ENCODE results near the gene PSPN. TPM values are rescaled to one million over a fixed set of nuclear protein-coding genes. Genes with fewer than 3 reads are reported as not detected.

PSPN gene
- total RNA-seq, 2 donors from 2014 or later, result 1.9 to 2.7 TPM

DNA sequence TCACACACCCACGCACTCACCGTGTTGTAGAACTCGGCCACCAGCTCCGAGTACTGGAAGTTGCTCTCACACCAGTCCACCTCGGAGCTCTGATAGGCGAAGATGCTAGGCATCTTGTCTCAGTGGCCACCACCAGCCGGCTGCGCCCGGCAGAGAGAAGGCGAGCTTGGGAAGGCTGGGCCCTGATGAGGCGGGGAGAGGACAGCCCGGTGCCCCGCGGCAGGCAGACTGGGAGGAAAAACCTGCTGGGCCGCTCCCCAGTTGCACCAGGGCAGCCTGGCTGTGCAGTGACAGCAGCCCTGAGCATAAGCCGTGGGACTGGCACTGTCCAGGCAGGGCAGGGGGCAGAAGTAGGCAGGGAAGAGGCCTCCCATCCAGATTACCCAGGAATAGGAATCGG, 42.3 kb downstream of the PSPN start, which contains the start of gene ACER1:
TSS of gene ACER1 (minus strand) at position 174 of the 400 bp plus-strand sequence. CDS start at position 113, 61 bp downstream.
- TF ChIP-seq, protein P1, sequence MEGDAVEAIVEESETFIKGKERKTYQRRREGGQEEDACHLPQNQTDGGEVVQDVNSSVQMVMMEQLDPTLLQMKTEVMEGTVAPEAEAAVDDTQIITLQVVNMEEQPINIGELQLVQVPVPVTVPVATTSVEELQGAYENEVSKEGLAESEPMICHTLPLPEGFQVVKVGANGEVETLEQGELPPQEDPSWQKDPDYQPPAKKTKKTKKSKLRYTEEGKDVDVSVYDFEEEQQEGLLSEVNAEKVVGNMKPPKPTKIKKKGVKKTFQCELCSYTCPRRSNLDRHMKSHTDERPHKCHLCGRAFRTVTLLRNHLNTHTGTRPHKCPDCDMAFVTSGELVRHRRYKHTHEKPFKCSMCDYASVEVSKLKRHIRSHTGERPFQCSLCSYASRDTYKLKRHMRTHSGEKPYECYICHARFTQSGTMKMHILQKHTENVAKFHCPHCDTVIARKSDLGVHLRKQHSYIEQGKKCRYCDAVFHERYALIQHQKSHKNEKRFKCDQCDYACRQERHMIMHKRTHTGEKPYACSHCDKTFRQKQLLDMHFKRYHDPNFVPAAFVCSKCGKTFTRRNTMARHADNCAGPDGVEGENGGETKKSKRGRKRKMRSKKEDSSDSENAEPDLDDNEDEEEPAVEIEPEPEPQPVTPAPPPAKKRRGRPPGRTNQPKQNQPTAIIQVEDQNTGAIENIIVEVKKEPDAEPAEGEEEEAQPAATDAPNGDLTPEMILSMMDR (conservative IDR thresholded peaks at IDR 0.05), result no peak
- Histone ChIP-seq H3K9ac (ENCODE audit: extremely low read depth, low read length, poor library complexity, severe bottlenecking) (no peak within 1 kb of the TSS), H3K9me3 (ENCODE audit: control insufficient read depth, low read length) (no peaks in the 10 kb centered on the region), H3K27me3 (ENCODE audit: control insufficient read depth, insufficient read depth, low read length, poor library complexity, severe bottlenecking) (no peaks in the 10 kb centered on the region), H3K36me3 (ENCODE audit: control insufficient read depth, insufficient read depth, low read length) (no peaks in the 10 kb centered on the region), H3K27ac (ENCODE audit: low read depth, low read length) (no peak within 1 kb of the TSS), H3K4me3 (ENCODE audit: low read length) (no peak within 1 kb of the TSS), H3K4me1 (ENCODE audit: control insufficient read depth, insufficient read depth, low read length) (no peaks in the 10 kb centered on the region)
- no peak for DNase-seq
- 85 to 88% methylated on average over 12 to 17 of the region's 17 CpGs for WGBS, 2 experiments (ENCODE audit: insufficient coverage in 1 of 2, insufficient read length in 1 of 2)
- Mint-ChIP-seq H3K27me3 (ENCODE audit: insufficient read depth) (no peaks in the 10 kb centered on the region), H3K27ac (no peak within 1 kb of the TSS), H3K4me1 (no peaks in the 10 kb centered on the region), H3K4me3 (no peak within 1 kb of the TSS), H3K36me3 (ENCODE audit: low read depth) (no peaks in the 10 kb centered on the region), H3K9me3 (peaks cover under 1% of the 10 kb centered on the region)

DNA sequence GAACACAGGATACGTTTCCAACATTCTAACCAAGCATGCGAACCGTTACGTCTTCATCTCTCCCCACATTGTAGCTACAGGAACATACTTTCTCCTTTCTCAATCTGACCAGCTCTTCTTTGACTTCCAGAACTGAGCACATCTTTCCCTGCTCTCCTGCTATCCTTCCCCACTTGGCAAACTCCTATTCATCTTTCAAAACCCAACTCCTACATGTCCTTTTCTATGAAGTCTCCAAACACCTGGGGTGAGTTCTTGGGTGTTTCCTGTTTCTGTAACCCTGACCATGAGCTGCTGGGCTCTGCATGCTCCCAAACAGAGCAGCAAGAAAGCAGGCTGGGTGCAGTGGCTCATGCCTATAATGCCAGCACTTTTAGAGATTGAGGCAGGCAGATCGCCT, 48.9 kb downstream of the PSPN start:
- H3K4me3 Mint-ChIP-seq, result no peak overlapping the region
- WGBS, 2 experiments (ENCODE audit: insufficient coverage in 1 of 2, insufficient read length in 1 of 2), result 90 to 92% methylated on average over 4 to 5 of the region's 5 CpGs
- no peak for DNase-seq
- Histone ChIP-seq H3K4me3 (ENCODE audit: low read length) (no peak overlapping the region), H3K27ac (ENCODE audit: low read depth, low read length) (no peak overlapping the region), H3K4me1 (ENCODE audit: control insufficient read depth, insufficient read depth, low read length) (no peaks in the 10 kb centered on the region), H3K27me3 (ENCODE audit: control insufficient read depth, insufficient read depth, low read length, poor library complexity, severe bottlenecking) (no peaks in the 10 kb centered on the region), H3K36me3 (ENCODE audit: control insufficient read depth, insufficient read depth, low read length) (no peaks in the 10 kb centered on the region), H3K9ac (ENCODE audit: extremely low read depth, low read length, poor library complexity, severe bottlenecking) (no peak overlapping the region), H3K9me3 (ENCODE audit: control insufficient read depth, low read length) (no peaks in the 10 kb centered on the region)
- H3K27ac Mint-ChIP-seq, result no peak overlapping the region
- peaks cover 12% of the 10 kb centered on the region for H3K9me3 Mint-ChIP-seq
- peaks cover 11% of the 10 kb centered on the region for H3K27me3 Mint-ChIP-seq (ENCODE audit: insufficient read depth)
- H3K4me1 Mint-ChIP-seq, result no peaks in the 10 kb centered on the region
- TF ChIP-seq, protein P1 (conservative IDR thresholded peaks at IDR 0.05), result no peak
- no peaks in the 10 kb centered on the region for H3K36me3 Mint-ChIP-seq (ENCODE audit: low read depth)

DNA sequence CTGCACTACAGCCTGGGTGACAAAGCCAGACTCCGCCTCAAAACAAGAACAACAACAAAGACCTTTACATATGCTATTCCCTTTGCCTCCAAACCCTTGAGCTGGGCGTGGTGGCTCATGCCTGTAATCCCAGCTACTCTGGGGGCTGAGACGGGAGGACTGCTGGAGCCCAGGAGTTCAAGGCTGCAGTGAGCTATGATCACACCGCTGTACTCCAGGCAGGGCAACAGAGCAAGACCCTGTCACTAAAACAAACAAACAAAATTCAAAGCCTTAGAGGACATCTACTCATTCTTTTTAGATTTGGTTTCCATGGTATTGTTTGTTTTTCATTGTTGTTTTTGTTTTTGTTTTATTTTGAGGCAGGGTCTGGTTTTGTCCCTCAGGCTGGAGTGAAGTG, 50.1 kb downstream of the PSPN start:
- no peak overlapping the region for H3K4me3 ChIP-seq (ENCODE audit: low read length)
- no peaks in the 10 kb centered on the region for H3K9me3 ChIP-seq (ENCODE audit: control insufficient read depth, low read length)
- H3K4me1 Mint-ChIP-seq, result no peaks in the 10 kb centered on the region
- no peaks in the 10 kb centered on the region for H3K36me3 Mint-ChIP-seq (ENCODE audit: low read depth)
- peaks cover 11% of the 10 kb centered on the region for H3K27me3 Mint-ChIP-seq (ENCODE audit: insufficient read depth)
- no peaks in the 10 kb centered on the region for H3K36me3 ChIP-seq (ENCODE audit: control insufficient read depth, insufficient read depth, low read length)
- no peak overlapping the region for H3K9ac ChIP-seq (ENCODE audit: extremely low read depth, low read length, poor library complexity, severe bottlenecking)
- H3K27ac ChIP-seq (ENCODE audit: low read depth, low read length), result no peak overlapping the region
- DNase-seq, result no peak
- 67 to 79% methylated on average over 1 to 4 of the region's 4 CpGs for WGBS, 2 experiments (ENCODE audit: insufficient coverage in 1 of 2, insufficient read length in 1 of 2)
- H3K4me1 ChIP-seq (ENCODE audit: control insufficient read depth, insufficient read depth, low read length), result no peaks in the 10 kb centered on the region
- H3K27ac Mint-ChIP-seq, result no peak overlapping the region
- no peaks in the 10 kb centered on the region for H3K27me3 ChIP-seq (ENCODE audit: control insufficient read depth, insufficient read depth, low read length, poor library complexity, severe bottlenecking)
- no peak overlapping the region for H3K4me3 Mint-ChIP-seq
- TF ChIP-seq, protein P1 (conservative IDR thresholded peaks at IDR 0.05), result no peak
- peaks cover 14% of the 10 kb centered on the region for H3K9me3 Mint-ChIP-seq

Small RNA genes lying within 50 kb of the gene (microRNA-seq; reads per million reads assigned to microRNA genes)
- gene MIR3940 (ENCODE audit: borderline microRNAs expressed), result 2.2 reads per million, percentile 13 among the genes with 10 or more reads in this experiment
- not detected for gene MIR6790 (ENCODE audit: borderline microRNAs expressed)
- not detected for gene MIR6885 (ENCODE audit: borderline microRNAs expressed)

Other genes with a start within 250 kb of the PSPN start
- not detected for gene ACSBG2, start 240.3 kb downstream of the PSPN start, total RNA-seq
- gene MLLT1, start 96.0 kb downstream of the PSPN start, total RNA-seq, result 10 to 100 TPM; 50.1 to 51.8 TPM
- not detected for gene ACER1, start 42.3 kb downstream of the PSPN start, total RNA-seq
- gene CLPP, start 14.4 kb downstream of the PSPN start, total RNA-seq, result 10 to 100 TPM; 79.8 to 87.7 TPM
- gene ALKBH7, start 3.1 kb downstream of the PSPN start, total RNA-seq, result 10 to 100 TPM; 80.0 to 98.3 TPM
- 10 to 100 TPM; 59.2 to 66.4 TPM for gene GTF2F1, start 17.2 kb upstream of the PSPN start, total RNA-seq
- 100 to 1,000 TPM; 454 to 476 TPM for gene KHSRP, start 48.9 kb upstream of the PSPN start, total RNA-seq
- under 1 TPM in 1 of 2 donors, not detected in 1; 0.46 TPM for gene SLC25A41, start 57.8 kb upstream of the PSPN start, total RNA-seq
- gene SLC25A23, start 83.9 kb upstream of the PSPN start, total RNA-seq, result 10 to 100 TPM; 34.9 to 39.5 TPM
- 10 to 100 TPM; 46.4 to 50.9 TPM for gene CRB3, start 88.3 kb upstream of the PSPN start, total RNA-seq
- gene DENND1C, start 105.9 kb upstream of the PSPN start, total RNA-seq, result 1 to 10 TPM; 1.7 to 2.1 TPM
- gene TUBB4A, start 126.4 kb upstream of the PSPN start, total RNA-seq, result 1 to 10 TPM; 5.2 to 7.5 TPM
- gene TNFSF9, start 155.1 kb upstream of the PSPN start, total RNA-seq, result 1 to 10 TPM in 1 of 2 donors, under 1 TPM in 1; 0.68 to 3.9 TPM
- gene CD70, start 215.2 kb upstream of the PSPN start, total RNA-seq, result 1 to 10 TPM in 1 of 2 donors, under 1 TPM in 1; 0.92 to 1.8 TPM